NCI-H748 (cell line): ENCODE data around the gene SERPINB6.
"Not testable (repeated sequence)": the region's sequence is repeated elsewhere in the genome, so short reads cannot be mapped to it uniquely, and the experiment has no call there.

Experiments
- DNase-seq: peaks from one replicate; lab custom pipeline; 2025; ENCODE audit not compliant: unreplicated experiment; lab: John Stamatoyannopoulos, UW

The SERPINB6 gene

GRCh38 chr6:2971420-2972218 is at the start of gene SERPINB6:
Gene SERPINB6 (minus strand): TSS chr6:2971567. CDS start chr6:2959332, 12,235 bp downstream.
- DNase-seq, result peak; percentile 76

GRCh38 chr6:3019749-3020320 is 48.5 kb upstream of the SERPINB6 start:
- DNase-seq, result no peak

DNA sequence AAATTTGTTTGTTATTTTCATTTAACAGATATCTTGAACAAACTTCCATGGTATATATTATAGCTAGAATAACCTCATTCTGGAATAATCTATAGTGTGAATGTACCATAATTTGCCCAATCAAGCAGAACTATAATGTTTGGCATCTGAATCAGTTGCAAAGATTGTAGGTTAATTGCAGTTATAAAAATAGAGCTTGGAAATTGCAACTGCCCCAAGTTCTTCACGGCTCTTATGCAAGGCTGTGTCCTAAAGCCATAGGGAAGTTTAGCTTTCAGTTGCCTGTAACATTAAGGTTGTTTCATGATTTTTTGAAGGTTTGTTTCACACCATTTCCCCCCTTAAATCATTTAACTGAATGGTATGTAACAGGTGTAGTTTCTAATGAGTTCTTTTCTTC is 47.7 kb upstream of the SERPINB6 start:
- DNase-seq, result no peak

- no peak for DNase-seq
Measured at GRCh38 chr6:3017304-3017703, 45.9 kb upstream of the SERPINB6 start.

- DNase-seq, result no peak
Measured at GRCh38 chr6:3016473-3017280, 45.3 kb upstream of the SERPINB6 start.

GRCh38 chr6:3015144-3015543 is 43.8 kb upstream of the SERPINB6 start:
- DNase-seq, result no peak

DNA sequence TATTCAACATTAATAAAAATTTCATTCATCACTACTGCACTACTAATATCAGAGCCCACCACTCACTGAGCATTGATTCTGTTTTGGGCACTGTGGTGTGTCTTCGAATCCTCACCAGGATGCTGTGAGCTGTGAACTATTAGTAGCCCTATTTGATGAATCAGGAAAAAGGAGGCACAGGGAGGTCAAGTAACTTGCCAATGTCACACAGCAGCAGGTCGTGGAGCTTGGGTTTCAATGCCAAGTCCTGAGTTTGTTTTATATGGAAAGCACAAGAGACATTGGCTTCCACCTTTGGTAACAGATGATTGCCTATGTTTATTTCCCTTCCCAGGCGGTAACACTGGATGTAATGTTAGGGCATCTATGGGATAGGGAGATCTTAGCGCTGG is 43.3 kb upstream of the SERPINB6 start:
- no peak for DNase-seq

- DNase-seq, result no peak
Measured at GRCh38 chr6:3013901-3014674, 42.7 kb upstream of the SERPINB6 start.

DNA sequence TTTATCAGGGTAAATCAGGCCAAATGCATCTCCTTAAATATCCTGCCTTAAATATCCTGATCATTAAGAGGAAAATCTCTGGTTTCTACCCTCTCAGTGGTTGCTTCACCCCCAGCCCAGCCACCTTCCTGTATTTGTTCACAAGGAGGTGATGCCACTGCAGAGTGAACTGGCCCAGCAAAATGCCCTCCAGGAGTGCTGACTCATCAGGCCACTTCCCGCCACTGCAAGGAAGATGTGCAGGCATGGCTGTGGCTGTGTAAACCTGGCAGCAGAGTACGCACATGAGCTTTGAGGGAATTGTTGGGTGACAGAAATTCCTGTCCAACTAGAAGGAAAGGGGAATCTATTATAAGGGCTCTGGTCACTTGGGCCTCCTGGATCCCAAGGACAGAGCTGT is 42.1 kb upstream of the SERPINB6 start:
- no peak for DNase-seq

GRCh38 chr6:3011592-3011991 is 40.2 kb upstream of the SERPINB6 start:
- no peak for DNase-seq

- DNase-seq, result no peak
Measured at GRCh38 chr6:3011158-3011557, 39.8 kb upstream of the SERPINB6 start.

DNA sequence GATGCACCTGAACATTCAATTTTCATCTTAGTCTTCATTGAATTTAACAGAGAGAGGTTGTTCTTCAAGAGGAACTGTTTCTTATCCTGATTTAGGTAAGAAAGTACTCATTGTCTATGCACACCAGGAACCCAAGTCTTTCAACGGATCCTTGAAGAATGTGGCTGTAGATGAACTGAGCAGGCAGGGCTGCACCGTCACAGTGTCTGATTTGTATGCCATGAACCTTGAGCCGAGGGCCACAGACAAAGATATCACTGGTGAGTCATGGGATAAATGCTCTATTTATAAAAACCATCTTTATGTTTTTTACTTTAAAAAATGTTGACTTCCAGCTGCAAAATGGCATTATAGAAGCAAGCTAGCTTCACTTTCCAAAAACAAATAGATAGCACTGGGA is 38.6 kb upstream of the SERPINB6 start:
- DNase-seq, result no peak

GRCh38 chr6:3008712-3009265 is 37.4 kb upstream of the SERPINB6 start:
- DNase-seq, result not testable (repeated sequence)

DNA sequence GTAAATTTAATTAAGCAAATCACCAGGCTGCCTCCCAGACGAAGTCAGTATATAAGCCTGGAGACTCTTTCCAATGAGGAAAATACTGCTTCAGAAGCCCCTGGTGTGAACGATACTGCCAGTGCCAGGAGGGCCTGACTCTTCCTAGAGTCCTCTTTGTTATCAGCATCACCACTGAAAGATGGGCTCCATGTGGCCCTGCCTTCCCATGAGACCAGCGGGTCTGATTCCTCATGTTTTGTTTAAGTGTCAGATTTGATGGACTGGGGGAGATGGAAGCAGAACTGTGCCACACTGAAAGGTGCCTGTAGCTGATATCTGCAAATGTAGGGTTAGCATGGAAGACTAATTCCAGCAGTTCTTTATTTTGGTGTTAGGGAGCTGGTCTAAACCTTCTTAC is 36.2 kb upstream of the SERPINB6 start:
- DNase-seq, result no peak

- no peak for DNase-seq
Measured at GRCh38 chr6:3006476-3006875, 35.1 kb upstream of the SERPINB6 start.

DNA sequence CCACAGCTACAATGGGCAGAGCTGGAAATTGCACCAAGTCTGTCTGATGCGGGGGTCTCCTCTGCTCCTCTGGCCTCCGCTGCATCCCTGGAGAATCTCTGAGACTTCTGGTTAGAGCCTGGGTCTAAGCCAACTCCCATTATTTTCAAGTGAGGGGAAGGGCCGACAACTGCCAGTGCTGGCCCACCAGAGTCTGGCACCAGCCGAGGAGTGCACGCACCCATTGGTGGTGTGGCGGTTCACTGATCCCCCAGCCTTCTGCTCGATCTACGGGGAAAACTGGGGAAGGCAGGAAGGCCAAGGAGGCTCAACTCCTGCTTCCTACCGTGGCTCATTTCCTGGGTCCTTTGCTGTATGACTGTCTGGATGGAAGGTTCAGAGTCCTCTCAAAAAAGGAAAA is 34.5 kb upstream of the SERPINB6 start:
- DNase-seq, result no peak

DNA sequence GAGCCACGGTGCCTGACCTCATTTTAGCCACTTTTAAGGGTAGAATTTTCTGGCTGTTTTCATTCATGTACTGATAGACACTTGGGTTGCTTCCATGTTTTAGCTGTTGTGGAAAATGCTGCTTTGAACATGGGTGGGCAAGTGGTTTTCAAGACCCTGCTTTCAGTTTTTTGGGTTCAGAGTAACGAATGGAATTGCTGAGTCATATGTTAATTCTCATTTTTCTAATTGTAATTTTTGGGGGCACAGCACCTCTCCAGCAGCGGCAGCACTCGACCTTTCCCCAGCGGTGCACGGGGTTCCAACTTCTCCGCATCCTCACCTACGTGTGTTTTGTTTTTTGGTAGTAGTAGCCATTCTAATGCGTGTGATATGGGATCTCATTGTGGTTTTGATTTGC is 33.7 kb upstream of the SERPINB6 start:
- DNase-seq, result no peak

DNA sequence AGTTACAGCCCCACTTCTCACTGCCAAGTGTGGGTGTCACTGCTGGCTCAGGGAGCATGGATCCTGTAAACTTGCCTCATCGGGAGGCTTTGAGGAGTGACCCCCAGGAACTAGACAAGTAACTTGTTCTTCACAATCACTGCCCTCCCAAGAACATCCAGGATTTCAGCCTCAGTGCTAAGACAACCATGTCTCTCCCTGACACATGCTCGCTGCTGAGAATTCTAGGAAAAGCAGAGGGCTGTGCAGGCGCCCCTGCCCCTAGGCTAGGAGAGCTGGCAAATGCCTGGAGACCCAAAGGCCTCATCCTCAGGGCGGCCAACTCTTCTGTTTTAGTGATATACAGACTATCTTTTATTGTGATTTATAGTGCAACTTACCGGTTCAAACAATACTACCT is 31.9 kb upstream of the SERPINB6 start:
- DNase-seq, result not testable (repeated sequence)

- peak; percentile 51 for DNase-seq
Measured at GRCh38 chr6:3001773-3002293, 30.5 kb upstream of the SERPINB6 start.

GRCh38 chr6:3001146-3001772 is 29.9 kb upstream of the SERPINB6 start:
- DNase-seq, result no peak
